IPS DF 6.9 (cell line): ENCODE results near the gene LRP8.

Experiments used
- DNase-seq: peaks from one replicate; pipeline ENCODE4 v3.0.0-alpha.2; 2013; ENCODE audit warnings: low read depth, low spot score
- H3K27ac ChIP-seq: one replicate; pipeline ENCODE4 v1.5.1; 2013; ENCODE audit warnings: low read length, control low read depth
- H3K27me3 ChIP-seq: 2 replicates; pipeline ENCODE4 v1.6.1; 2013; ENCODE audit warnings: mild to moderate bottlenecking, low read length; ENCODE audit not compliant: control insufficient read depth, insufficient read depth
- H3K36me3 ChIP-seq: 2 replicates; pipeline ENCODE4 v1.6.1; 2013; ENCODE audit warnings: low read length; ENCODE audit not compliant: control insufficient read depth, insufficient read depth
- H3K4me1 ChIP-seq: 2 replicates; pipeline ENCODE4 v1.6.1; 2013; ENCODE audit warnings: low read length; ENCODE audit not compliant: control insufficient read depth, insufficient read depth
- H3K4me3 ChIP-seq: 2 replicates; pipeline ENCODE4 v1.5.1; 2013; ENCODE audit warnings: mild to moderate bottlenecking, low read length
- H3K9me3 ChIP-seq: 2 replicates; pipeline ENCODE4 v1.6.1; 2013; ENCODE audit warnings: low read length, inconsistent platforms; ENCODE audit not compliant: control insufficient read depth, insufficient read depth
- WGBS: extraction: QIAGEN DNeasy Blood & Tissue Kit; methylation state at CpG from one replicate; pipeline ENCODE4 v1.1.7; 2013; ENCODE audit warnings: mixed read lengths, missing lambda C conversion rate; ENCODE audit not compliant: insufficient read length, insufficient coverage; 5-methylcytosine and 5-hydroxymethylcytosine counted together

LRP8 gene

DNA sequence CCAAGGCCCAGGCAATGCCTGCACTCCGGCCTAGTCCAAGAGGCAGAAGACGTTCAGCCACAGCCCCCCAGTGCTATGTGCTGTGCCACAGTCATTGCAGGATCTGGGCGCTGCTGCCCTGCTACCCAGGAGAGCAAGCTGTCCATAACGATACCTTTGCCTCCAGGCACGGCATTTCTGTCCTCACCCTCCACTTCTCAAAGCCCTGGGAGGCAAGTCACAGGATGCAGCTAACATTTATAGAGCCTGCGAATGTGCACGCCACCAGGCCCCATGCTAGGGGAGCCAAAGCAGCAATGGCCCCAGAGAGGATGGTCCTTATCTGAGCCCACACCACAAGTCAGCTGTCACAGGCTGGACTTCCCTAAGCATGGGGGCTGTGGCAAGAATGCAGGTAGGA is 13.8 kb downstream of the LRP8 start:
- H3K27ac ChIP-seq, result no peak overlapping the region
- H3K4me1 ChIP-seq, result no peaks in the 10 kb centered on the region
- no peaks in the 10 kb centered on the region for H3K27me3 ChIP-seq
- H3K4me3 ChIP-seq, result no peak overlapping the region
- no peaks in the 10 kb centered on the region for H3K9me3 ChIP-seq
- peaks cover 3% of the 10 kb centered on the region for H3K36me3 ChIP-seq
- WGBS, result no CpG with 5 or more reads among the region's 7 CpGs
- no peak for DNase-seq

GRCh38 chr1:53313556-53313955 is 14.3 kb downstream of the LRP8 start:
- DNase-seq, result no peak
- no peaks in the 10 kb centered on the region for H3K4me1 ChIP-seq
- no CpG with 5 or more reads among the region's 5 CpGs for WGBS
- H3K9me3 ChIP-seq, result no peaks in the 10 kb centered on the region
- H3K4me3 ChIP-seq, result no peak overlapping the region
- no peak overlapping the region for H3K27ac ChIP-seq
- peaks cover 3% of the 10 kb centered on the region for H3K36me3 ChIP-seq
- H3K27me3 ChIP-seq, result no peaks in the 10 kb centered on the region

DNA sequence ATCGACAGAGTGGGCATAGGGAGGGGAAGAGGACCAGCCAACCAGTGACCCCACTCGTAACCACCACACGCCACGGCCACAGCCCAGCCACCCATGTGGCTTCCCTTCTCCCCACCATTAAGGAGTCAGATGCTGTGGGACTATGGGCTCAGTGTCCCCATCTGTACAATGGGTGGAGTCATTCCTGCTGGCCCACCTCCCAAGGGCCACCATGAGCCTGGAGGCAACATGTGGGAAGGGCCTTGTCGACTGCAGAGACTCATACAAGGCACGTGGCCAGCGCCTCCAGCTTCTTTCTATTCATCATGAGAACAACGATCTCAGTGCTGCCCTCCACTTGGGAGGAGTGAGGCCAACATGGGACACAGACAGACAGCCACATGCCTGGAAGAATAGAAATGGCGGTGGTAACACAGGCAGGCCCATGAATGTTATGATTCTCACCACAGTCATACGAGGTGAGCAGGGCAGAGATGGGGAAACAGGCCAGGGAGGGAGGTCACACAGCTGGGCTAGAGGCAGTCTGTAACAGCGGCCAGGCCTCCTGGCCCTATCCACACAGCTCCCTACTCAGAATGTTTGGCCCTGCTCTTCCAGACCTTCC is 16.1 kb downstream of the LRP8 start:
- no peak for DNase-seq
- Histone ChIP-seq H3K9me3 (no peaks in the 10 kb centered on the region), H3K36me3 (peaks cover 3% of the 10 kb centered on the region), H3K4me1 (no peaks in the 10 kb centered on the region), H3K4me3 (no peak overlapping the region), H3K27me3 (no peaks in the 10 kb centered on the region), H3K27ac (no peak overlapping the region)
- WGBS, result no CpG with 5 or more reads among the region's 11 CpGs

- no peaks in the 10 kb centered on the region for H3K4me1 ChIP-seq
These were observed 16.8 kb downstream of the LRP8 start for GRCh38 chr1:53310847-53311681.

GRCh38 chr1:53309802-53310201 is 18.1 kb downstream of the LRP8 start:
- Histone ChIP-seq H3K36me3 (peaks cover 3% of the 10 kb centered on the region), H3K27me3 (no peaks in the 10 kb centered on the region)
- WGBS, result no CpG with 5 or more reads among the region's 11 CpGs

More at GRCh38 chr1:53310847-53311681, 16.8 kb downstream of the LRP8 start:
- DNase-seq, result no peak
- WGBS, result no CpG with 5 or more reads among the region's 15 CpGs
- H3K4me3 ChIP-seq, result no peak overlapping the region
- H3K27ac ChIP-seq, result no peak overlapping the region
- no peaks in the 10 kb centered on the region for H3K27me3 ChIP-seq
- no peaks in the 10 kb centered on the region for H3K9me3 ChIP-seq
- peaks cover 3% of the 10 kb centered on the region for H3K36me3 ChIP-seq

DNA sequence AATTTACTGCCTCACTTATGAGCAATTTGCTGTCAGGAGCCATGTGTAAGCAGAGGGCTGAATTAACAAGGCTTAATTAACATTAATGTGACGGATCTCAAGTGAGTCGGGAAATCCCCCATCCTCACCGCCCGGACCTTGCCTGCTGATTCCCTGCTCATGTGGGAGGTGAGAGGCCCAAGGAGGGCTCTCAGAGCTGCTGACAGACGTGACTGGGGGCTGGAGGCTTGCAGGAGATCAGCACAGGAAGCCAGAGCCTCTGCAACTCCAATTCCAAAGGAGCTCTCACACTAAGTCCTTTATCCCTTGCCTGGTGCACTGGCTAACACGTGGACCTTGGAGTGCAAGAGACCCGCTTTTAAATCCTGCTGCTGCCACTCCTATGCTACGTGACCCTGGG is 19.4 kb downstream of the LRP8 start:
- Histone ChIP-seq H3K27ac (no peak overlapping the region), H3K27me3 (no peaks in the 10 kb centered on the region), H3K4me1 (0 out of 2 replicates have a peak, but pooled peaks cover 4% of the 10 kb centered on the region), H3K36me3 (no peaks in the 10 kb centered on the region; the same call in 1 of the 2 replicates), H3K4me3 (no peak overlapping the region), H3K9me3 (no peaks in the 10 kb centered on the region)
- WGBS, result no CpG with 5 or more reads among the region's 8 CpGs
- no peak for DNase-seq

More at GRCh38 chr1:53309802-53310201, 18.1 kb downstream of the LRP8 start:
- Histone ChIP-seq H3K4me1 (no peaks in the 10 kb centered on the region), H3K9me3 (no peaks in the 10 kb centered on the region), H3K27ac (no peak overlapping the region), H3K4me3 (no peak overlapping the region)
- DNase-seq, result no peak

GRCh38 chr1:53307037-53307436 is 20.8 kb downstream of the LRP8 start:
- Histone ChIP-seq H3K27me3 (no peaks in the 10 kb centered on the region), H3K9me3 (no peaks in the 10 kb centered on the region), H3K27ac (no peak overlapping the region), H3K36me3 (no peaks in the 10 kb centered on the region; the same call in 1 of the 2 replicates), H3K4me1 (0 out of 2 replicates have a peak, but pooled peaks cover 4% of the 10 kb centered on the region), H3K4me3 (no peak overlapping the region)
- DNase-seq, result no peak
- no CpG with 5 or more reads among the region's 4 CpGs for WGBS

DNA sequence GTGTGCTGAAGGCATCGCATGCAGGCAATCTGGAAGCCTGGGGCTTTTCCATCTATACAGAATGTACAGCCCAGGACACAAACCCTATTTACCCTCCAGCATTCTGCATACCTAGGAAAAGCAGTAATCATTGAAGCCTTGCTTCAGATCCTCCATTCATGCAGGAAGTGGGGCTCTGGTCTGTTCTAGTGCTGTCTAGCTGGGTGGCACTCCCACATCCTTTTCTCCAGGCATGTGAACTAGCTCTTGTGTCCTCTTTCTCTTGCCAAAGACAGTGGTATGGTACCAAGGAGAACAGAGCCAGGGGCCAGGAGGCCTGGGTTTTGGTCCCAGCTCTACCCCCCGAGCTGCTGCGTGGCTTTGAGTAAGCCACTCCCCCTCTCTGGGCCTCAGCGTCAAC is 21.7 kb downstream of the LRP8 start:
- 0 out of 2 replicates have a peak, but pooled peaks cover 4% of the 10 kb centered on the region for H3K4me1 ChIP-seq
- no CpG with 5 or more reads among the region's 4 CpGs for WGBS
- H3K36me3 ChIP-seq, result no peaks in the 10 kb centered on the region; the same call in 1 of the 2 replicates

DNA sequence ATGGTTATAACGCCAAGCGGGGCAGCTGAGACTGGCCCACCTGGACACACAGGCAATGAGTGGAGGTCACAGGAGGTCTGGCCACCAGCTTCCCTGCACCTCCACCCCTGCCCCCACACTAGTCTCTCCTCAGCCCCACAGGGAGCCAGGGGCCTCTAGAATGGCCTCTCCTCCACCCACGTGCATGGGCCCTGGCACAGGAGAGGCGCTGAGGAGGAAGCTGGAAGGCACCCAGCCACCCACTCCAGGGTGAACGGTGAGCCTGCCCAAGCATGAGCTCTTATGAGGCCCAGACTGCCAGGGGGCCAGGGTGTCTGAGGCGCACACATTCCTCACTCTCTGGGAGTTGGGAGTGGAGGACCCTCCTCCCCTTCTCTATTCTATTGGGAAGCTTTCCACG is 22.2 kb downstream of the LRP8 start:
- Histone ChIP-seq H3K9me3 (no peaks in the 10 kb centered on the region), H3K27me3 (no peaks in the 10 kb centered on the region), H3K4me1 (0 out of 2 replicates have a peak, but pooled peaks cover 4% of the 10 kb centered on the region), H3K4me3 (no peak overlapping the region), H3K36me3 (no peaks in the 10 kb centered on the region; the same call in 1 of the 2 replicates), H3K27ac (no peak overlapping the region)
- no CpG with 5 or more reads among the region's 7 CpGs for WGBS
- no peak for DNase-seq

More for the DNA sequence above, 21.7 kb downstream of the LRP8 start:
- Histone ChIP-seq H3K27ac (no peak overlapping the region), H3K4me3 (no peak overlapping the region), H3K27me3 (no peaks in the 10 kb centered on the region), H3K9me3 (no peaks in the 10 kb centered on the region)
- DNase-seq, result no peak

DNA sequence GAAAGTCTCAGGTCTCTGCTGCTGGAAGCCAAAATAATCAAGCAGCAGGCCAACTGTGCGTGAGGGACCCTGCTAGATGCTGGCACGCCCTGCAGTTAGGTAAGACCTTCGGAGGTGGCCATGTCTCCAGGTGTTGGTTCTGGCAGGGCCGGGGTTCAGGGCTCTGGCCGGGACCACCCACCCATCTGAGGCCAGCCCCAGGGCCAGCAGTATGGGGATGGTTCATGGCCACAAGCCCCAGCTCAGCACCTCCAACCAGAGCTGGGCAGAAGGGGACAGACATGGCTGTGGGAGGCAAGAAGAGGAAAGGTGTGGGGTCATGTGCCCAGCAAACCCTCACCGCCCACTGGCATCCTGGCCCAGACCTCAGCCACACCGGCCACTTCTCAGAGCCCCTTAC is 23.3 kb downstream of the LRP8 start:
- H3K36me3 ChIP-seq, result no peaks in the 10 kb centered on the region; the same call in 1 of the 2 replicates
- no peak for DNase-seq
- H3K27me3 ChIP-seq, result no peaks in the 10 kb centered on the region
- no peaks in the 10 kb centered on the region for H3K9me3 ChIP-seq
- WGBS, result no CpG with 5 or more reads among the region's 7 CpGs
- no peak overlapping the region for H3K4me3 ChIP-seq
- H3K4me1 ChIP-seq, result 0 out of 2 replicates have a peak, but pooled peaks cover 4% of the 10 kb centered on the region
- no peak overlapping the region for H3K27ac ChIP-seq
